Keratinocyte (primary cell): ENCODE results near the gene TXLNB. TPM values are rescaled to one million over a fixed set of nuclear protein-coding genes. Genes with fewer than 3 reads are reported as not detected.

Experiments used
- DNase-seq: peaks from one replicate; pipeline ENCODE4 v3.0.0-alpha.2; 2011; ENCODE audit warnings: low read depth, missing footprints, low spot score
- FAIRE-seq: peaks from 2 replicates; lab custom pipeline; 2011; peaks lifted over from hg19 to GRCh38; lab: Jason Lieb, UNC
- H2AFZ ChIP-seq: 2 replicates; pipeline ENCODE4 v1.6.0; 2012; ENCODE audit warnings: low read length, control low read depth, inconsistent platforms; ENCODE audit not compliant: control insufficient read depth
- H3K27ac ChIP-seq: 2 replicates; pipeline ENCODE4 v1.5.1; 2011; ENCODE audit warnings: low read length; ENCODE audit not compliant: control insufficient read depth, insufficient read depth
- H3K27me3 ChIP-seq: 3 replicates; pipeline ENCODE4 v1.6.0; 2011; ENCODE audit warnings: low read length; ENCODE audit not compliant: control insufficient read depth, insufficient read depth; ENCODE audit errors: extremely low read depth
- H3K36me3 ChIP-seq, 2 experiments: 2 replicates in 1 of 2; 3 replicates in 1 of 2; pipeline ENCODE4 v1.5.1; 2011; ENCODE audit warnings: low read length in 2 of 2, mild to moderate bottlenecking in 1 of 2; ENCODE audit not compliant: control insufficient read depth in 2 of 2, insufficient read depth in 2 of 2; ENCODE audit errors: extremely low read depth in 1 of 2
- H3K4me1 ChIP-seq: 3 replicates; pipeline ENCODE4 v1.5.1; 2011; ENCODE audit warnings: low read length; ENCODE audit not compliant: control insufficient read depth, insufficient read depth; ENCODE audit errors: extremely low read depth
- H3K4me2 ChIP-seq: 3 replicates; pipeline ENCODE4 v1.6.0; 2011; ENCODE audit warnings: low read depth, low read length; ENCODE audit not compliant: control insufficient read depth, insufficient read depth; ENCODE audit errors: extremely low read depth
- H3K4me3 ChIP-seq, 3 experiments: fragments of 200-600 bp in 1 of 3; sonication (generic) in 1 of 3; 2 replicates in 2 of 3; 3 replicates in 1 of 3; pipeline ENCODE4 v1.5.1; 2011 to 2016; ENCODE audit warnings: low read length in 3 of 3, mild to moderate bottlenecking in 3 of 3, control low read depth in 2 of 3, inconsistent platforms in 1 of 3, low read depth in 1 of 3, mixed read lengths in 1 of 3, mixed run types in 1 of 3, moderate library complexity in 1 of 3; ENCODE audit not compliant: control insufficient read depth in 2 of 3, insufficient read depth in 2 of 3; ENCODE audit errors: extremely low read depth in 1 of 3
- H3K79me2 ChIP-seq: 2 replicates; pipeline ENCODE4 v1.6.0; 2012; ENCODE audit warnings: low read length; ENCODE audit not compliant: control insufficient read depth, insufficient read depth
- H3K9ac ChIP-seq: 3 replicates; pipeline ENCODE4 v1.6.0; 2011; ENCODE audit warnings: low read length; ENCODE audit not compliant: control insufficient read depth, insufficient read depth; ENCODE audit errors: extremely low read depth
- H3K9me1 ChIP-seq: 3 replicates; pipeline ENCODE4 v1.6.0; 2011; ENCODE audit warnings: low read length; ENCODE audit not compliant: control insufficient read depth, insufficient read depth; ENCODE audit errors: extremely low read depth
- H3K9me3 ChIP-seq: 2 replicates; pipeline ENCODE4 v1.5.1; 2012; ENCODE audit warnings: low read depth, low read length; ENCODE audit not compliant: control insufficient read depth
- H4K20me1 ChIP-seq: 3 replicates; pipeline ENCODE4 v1.6.0; 2011; ENCODE audit warnings: low read length; ENCODE audit not compliant: control insufficient read depth, insufficient read depth; ENCODE audit errors: extremely low read depth
- CTCF ChIP-seq, 3 experiments: IDR thresholded peaks in 1 of 3; conservative IDR thresholded peaks in 1 of 3; optimal IDR thresholded peaks in 1 of 3; 2 replicates in 2 of 3; 3 replicates in 1 of 3; pipeline versions ENCODE3 to v1.5.1; 2011; ENCODE audit warnings: low read length in 3 of 3, mild to moderate bottlenecking in 3 of 3, moderate library complexity in 2 of 3, control low read depth in 1 of 3, inconsistent platforms in 1 of 3; ENCODE audit not compliant: insufficient read depth in 2 of 3; ENCODE audit errors: extremely low read depth in 1 of 3
- EZH2 ChIP-seq: IDR thresholded peaks from one replicate; pipeline ENCODE4 v1.6.1; 2012; ENCODE audit warnings: inconsistent platforms, mild to moderate bottlenecking, low read length, moderate library complexity
- dilution Hi-C: fragments of 300-500 bp; cut with MboI; formaldehyde crosslinking; loops from one replicate; pipeline ENCODE4 v1.7.0; 2020; ENCODE audit warnings: low sequenced_read_pairs; ENCODE audit not compliant: extremely low pct_ligation_motif_present
- polyA plus RNA-seq, 5 experiments: library from polyadenylated mRNA; depleted of rRNA in 3 of 5; stranded (reverse) in 3 of 5; stranded (forward) in 1 of 5; unstranded in 1 of 5; fragments of >200 nt; gene quantifications; 1 replicate in 1 of 5; 2 replicates in 3 of 5; 3 replicates in 1 of 5; pipeline versions ENCODE4 v1.2.1 to v1.2.3, GENCODE V29; 2011 to 2012; ENCODE audit warnings: missing spikeins in 2 of 5, low read depth in 1 of 5, low replicate concordance in 1 of 5

Gene TXLNB
- polyA plus RNA-seq, 1 donor (not counting 4 experiments of a cell fraction or from before 2014, with no cell fraction given): 0.03 TPM

- Histone ChIP-seq H3K9me3 (no peaks in the 10 kb centered on the region), H4K20me1 (no peaks in the 10 kb centered on the region), H3K4me3 (no peak overlapping the region), H3K27me3 (no peaks in the 10 kb centered on the region), H3K4me1 (no peaks in the 10 kb centered on the region), H3K9ac (no peak overlapping the region), H3K9me1 (no peaks in the 10 kb centered on the region), H3K79me2 (no peaks in the 10 kb centered on the region), H3K27ac (no peak overlapping the region), H3K36me3 (no peaks in the 10 kb centered on the region), H3K4me2 (no peak overlapping the region), H2AFZ (no peak overlapping the region)
- FAIRE-seq (no peak), DNase-seq (no peak)
- no peak for TF ChIP-seq CTCF (optimal IDR thresholded peaks at IDR 0.05 in 1 of 3, IDR thresholded peaks at IDR 0.05 in 1 of 3, conservative IDR thresholded peaks at IDR 0.05 in 1 of 3; ENCODE audit: extremely low read depth in 1 of 3, insufficient read depth in 2 of 3, low read length in 3 of 3)
- TF ChIP-seq EZH2: no peak
- dilution Hi-C loops: no loop called here
Observed at GRCh38 chr6:139251691-139252390, 40.0 kb downstream of the TXLNB start.

- H3K79me2 ChIP-seq: no peaks in the 10 kb centered on the region
- no peak overlapping the region for H3K9ac ChIP-seq
- no peaks in the 10 kb centered on the region for H3K36me3 ChIP-seq
- H3K9me1 ChIP-seq: no peaks in the 10 kb centered on the region
- DNase-seq (no peak), FAIRE-seq (no peak)
- H3K4me2 ChIP-seq: no peak overlapping the region
- H4K20me1 ChIP-seq: no peaks in the 10 kb centered on the region
- H3K4me3 ChIP-seq: no peak overlapping the region
- no peaks in the 10 kb centered on the region for H3K9me3 ChIP-seq
- no peak overlapping the region for H2AFZ ChIP-seq
- TF ChIP-seq EZH2: no peak
- TF ChIP-seq CTCF (optimal IDR thresholded peaks at IDR 0.05 in 1 of 3, IDR thresholded peaks at IDR 0.05 in 1 of 3, conservative IDR thresholded peaks at IDR 0.05 in 1 of 3; ENCODE audit: extremely low read depth in 1 of 3, insufficient read depth in 2 of 3, low read length in 3 of 3): no peak
- no peaks in the 10 kb centered on the region for H3K4me1 ChIP-seq
- no peak overlapping the region for H3K27ac ChIP-seq
- H3K27me3 ChIP-seq: no peaks in the 10 kb centered on the region
- dilution Hi-C loops: no loop called here
Observed at GRCh38 chr6:139251045-139251690, 40.6 kb downstream of the TXLNB start.
